Central memory CD8-positive, alpha-beta T cell (primary cell): ENCODE data around the gene LHPP.

ENCODE experiments used
- ATAC-seq: fragments of 150-1000 bp; cut with Tn5 transposase; replicated peaks from 2 replicates; pipeline ENCODE4 v1.10.0; 2022; ENCODE audit warnings: mild to moderate bottlenecking, moderate FRiP score, moderate number of reproducible peaks; ENCODE audit not compliant: poor library complexity, severe bottlenecking; ENCODE audit errors: extremely low read depth
- DNase-seq, 2 donors: peaks; one replicate each; pipeline ENCODE4 v3.0.0; 2021; ENCODE audit warnings: low spot score in 2 of 2
- H3K27ac Mint-ChIP-seq: one replicate; pipeline ENCODE4 v1.8.0; 2022; ENCODE audit warnings: low read depth, mild to moderate bottlenecking, moderate library complexity, mixed read lengths
- H3K27me3 Mint-ChIP-seq: one replicate; pipeline ENCODE4 v1.8.0; 2022; ENCODE audit warnings: mixed read lengths
- H3K36me3 Mint-ChIP-seq: one replicate; pipeline ENCODE4 v1.8.0; 2022; ENCODE audit warnings: mild to moderate bottlenecking, moderate library complexity, mixed read lengths; ENCODE audit not compliant: insufficient read depth
- H3K4me1 Mint-ChIP-seq: one replicate; pipeline ENCODE4 v1.8.0; 2022; ENCODE audit warnings: mixed read lengths
- H3K4me3 Mint-ChIP-seq: one replicate; pipeline ENCODE4 v1.8.0; 2022; ENCODE audit warnings: mild to moderate bottlenecking, moderate library complexity, mixed read lengths
- H3K9me3 Mint-ChIP-seq: one replicate; pipeline ENCODE4 v1.8.0; 2022; ENCODE audit warnings: mixed read lengths

The LHPP gene

GRCh38 chr10:124643330-124644009 is 181.8 kb downstream of the LHPP start:
- Mint-ChIP-seq H3K4me3 (no peak overlapping the region), H3K36me3 (peaks cover 33% of the 10 kb centered on the region), H3K27me3 (no peaks in the 10 kb centered on the region), H3K27ac (peak overlapping the region; percentile 99), H3K9me3 (no peaks in the 10 kb centered on the region), H3K4me1 (peaks cover 90% of the 10 kb centered on the region)
- no peak for DNase-seq
- ATAC-seq, result no peak

- peaks cover 97% of the 10 kb centered on the region for H3K4me1 Mint-ChIP-seq
- H3K27me3 Mint-ChIP-seq, result no peaks in the 10 kb centered on the region
- ATAC-seq (no peak), DNase-seq (no peak)
- no peaks in the 10 kb centered on the region for H3K9me3 Mint-ChIP-seq
- peak overlapping the region; percentile 99 for H3K27ac Mint-ChIP-seq
- H3K36me3 Mint-ChIP-seq, result peaks cover 37% of the 10 kb centered on the region
- no peak overlapping the region for H3K4me3 Mint-ChIP-seq
Measured at GRCh38 chr10:124644236-124644635, 182.6 kb downstream of the LHPP start.

DNA sequence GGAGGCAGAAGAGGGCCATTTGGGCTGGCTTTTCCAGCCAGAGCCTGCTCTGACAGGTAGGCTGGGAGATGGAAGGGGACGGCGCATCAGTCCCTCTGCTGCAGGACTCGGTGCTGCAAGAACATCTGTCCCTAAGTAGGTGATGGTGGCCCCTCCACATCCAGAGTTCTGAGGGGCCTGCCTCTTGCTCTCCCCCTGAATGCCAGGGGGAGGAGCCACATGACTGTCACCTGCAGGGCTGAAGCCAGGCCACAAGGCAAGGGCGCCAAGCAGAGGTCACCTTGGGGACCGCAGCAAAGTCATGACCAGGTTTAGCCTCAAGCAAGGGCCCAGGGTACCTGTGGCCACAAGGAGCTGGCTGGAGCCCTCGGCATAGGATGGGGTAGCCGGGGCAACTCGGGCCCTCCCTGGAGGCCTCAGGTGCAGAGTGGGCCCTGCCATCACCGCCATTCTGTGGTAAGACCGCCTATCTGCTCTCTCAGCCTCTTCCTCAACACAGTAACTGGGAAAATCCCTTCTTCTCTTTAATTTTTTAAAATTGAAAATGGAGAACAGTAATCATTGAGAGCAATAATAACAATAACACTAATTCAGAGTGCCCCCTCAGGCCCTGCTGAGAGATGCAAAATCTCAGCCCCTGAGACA is 183.3 kb downstream of the LHPP start:
- Mint-ChIP-seq H3K27me3 (no peaks in the 10 kb centered on the region), H3K36me3 (peaks cover 40% of the 10 kb centered on the region), H3K9me3 (no peaks in the 10 kb centered on the region), H3K4me1 (peaks cover 100% of the 10 kb centered on the region), H3K4me3 (no peak overlapping the region), H3K27ac (peak overlapping the region; percentile 99)
- ATAC-seq, result no peak
- DNase-seq, result no peak

- Mint-ChIP-seq H3K9me3 (no peaks in the 10 kb centered on the region), H3K36me3 (peaks cover 44% of the 10 kb centered on the region), H3K4me1 (peaks cover 100% of the 10 kb centered on the region), H3K27me3 (no peaks in the 10 kb centered on the region), H3K27ac (peak overlapping the region; percentile 99), H3K4me3 (peak overlapping the region; percentile 73)
- DNase-seq, result no peak
- ATAC-seq, result no peak
Measured at GRCh38 chr10:124645467-124646095, 184.0 kb downstream of the LHPP start.

GRCh38 chr10:124646483-124647352 is 185.1 kb downstream of the LHPP start:
- DNase-seq (no peak), ATAC-seq (no peak)
- Mint-ChIP-seq H3K36me3 (peaks cover 43% of the 10 kb centered on the region), H3K4me3 (peak overlapping the region; percentile 73), H3K9me3 (no peaks in the 10 kb centered on the region), H3K27me3 (no peaks in the 10 kb centered on the region), H3K4me1 (peaks cover 100% of the 10 kb centered on the region), H3K27ac (peak overlapping the region; percentile 99)

DNA sequence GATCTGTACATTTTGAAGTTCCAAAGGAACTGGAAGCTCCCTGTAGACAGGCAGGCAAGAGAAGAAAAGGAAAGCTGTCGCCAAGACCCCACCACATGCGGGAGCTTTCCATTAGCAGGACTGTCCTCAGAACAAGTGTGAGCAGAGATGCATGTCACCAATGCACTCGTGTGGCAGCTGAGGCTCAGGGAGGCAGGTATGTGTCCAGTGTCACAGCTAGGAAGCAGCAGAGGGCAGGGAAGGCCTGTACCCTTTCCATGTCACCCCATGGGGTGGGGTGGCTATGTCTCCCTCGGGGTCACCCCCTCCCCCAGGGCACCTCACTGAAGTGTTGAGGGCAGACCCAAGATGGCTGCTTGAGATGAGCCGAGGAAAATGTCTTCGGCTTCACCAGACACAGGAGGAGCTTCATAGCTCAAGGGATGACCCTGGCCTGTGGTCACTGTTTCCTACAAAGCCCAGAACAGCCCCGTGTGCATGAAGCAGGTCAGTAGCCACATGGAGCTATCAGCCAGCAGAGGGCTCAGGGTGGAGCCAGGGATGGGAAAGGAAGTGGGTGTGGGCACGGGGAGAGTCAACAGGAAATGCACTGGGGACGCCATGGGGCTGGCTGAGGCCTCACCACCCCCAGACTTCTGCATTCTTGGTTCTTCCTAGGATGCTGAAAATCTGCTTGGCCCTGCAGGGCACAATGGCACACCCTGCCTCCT is 186.0 kb downstream of the LHPP start:
- Mint-ChIP-seq H3K27me3 (no peaks in the 10 kb centered on the region), H3K4me3 (peak overlapping the region; percentile 73), H3K4me1 (peaks cover 100% of the 10 kb centered on the region), H3K9me3 (no peaks in the 10 kb centered on the region), H3K27ac (peak overlapping the region; percentile 99), H3K36me3 (peaks cover 44% of the 10 kb centered on the region)
- ATAC-seq (peak; percentile 34), DNase-seq (peak; percentile 41 to 70)

- Mint-ChIP-seq H3K4me3 (peak overlapping the region; percentile 73), H3K9me3 (no peaks in the 10 kb centered on the region), H3K27me3 (no peaks in the 10 kb centered on the region), H3K27ac (peak overlapping the region; percentile 99), H3K36me3 (peaks cover 41% of the 10 kb centered on the region), H3K4me1 (peaks cover 100% of the 10 kb centered on the region)
- ATAC-seq (no peak), DNase-seq (no peak)
Measured at GRCh38 chr10:124648131-124648475, 186.5 kb downstream of the LHPP start.

DNA sequence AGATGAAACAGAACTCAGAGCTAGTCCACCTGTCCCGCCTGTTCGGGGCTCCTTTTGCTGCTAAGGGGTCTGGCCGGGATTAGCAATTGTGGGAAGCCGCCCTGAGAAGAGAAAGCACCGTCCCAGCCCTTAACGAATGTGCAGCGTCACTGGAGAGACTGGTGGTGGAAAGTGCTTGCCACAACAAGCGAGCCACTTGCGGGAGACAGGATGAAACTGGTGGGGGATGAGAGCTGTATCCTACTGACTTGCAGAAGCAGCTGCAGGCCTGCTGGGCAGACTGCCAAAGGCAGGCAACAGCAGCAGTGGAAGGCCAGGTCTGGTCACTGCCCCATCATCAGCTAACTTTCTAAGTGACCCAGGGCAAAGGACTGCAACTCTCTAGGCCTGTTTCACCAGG is 187.1 kb downstream of the LHPP start:
- Mint-ChIP-seq H3K4me1 (peaks cover 100% of the 10 kb centered on the region), H3K36me3 (peaks cover 40% of the 10 kb centered on the region), H3K27ac (peak overlapping the region; percentile 99), H3K9me3 (no peaks in the 10 kb centered on the region), H3K4me3 (peak overlapping the region; percentile 73), H3K27me3 (no peaks in the 10 kb centered on the region)
- peak; percentile 15 for ATAC-seq
- peak; percentile 40 to 63 for DNase-seq

- Mint-ChIP-seq H3K27me3 (no peaks in the 10 kb centered on the region), H3K27ac (peak overlapping the region; percentile 99), H3K4me1 (peaks cover 98% of the 10 kb centered on the region), H3K9me3 (no peaks in the 10 kb centered on the region), H3K4me3 (peak overlapping the region; percentile 73), H3K36me3 (peaks cover 44% of the 10 kb centered on the region)
- no peak for ATAC-seq
- no peak for DNase-seq
Measured at GRCh38 chr10:124649214-124649613, 187.6 kb downstream of the LHPP start.

DNA sequence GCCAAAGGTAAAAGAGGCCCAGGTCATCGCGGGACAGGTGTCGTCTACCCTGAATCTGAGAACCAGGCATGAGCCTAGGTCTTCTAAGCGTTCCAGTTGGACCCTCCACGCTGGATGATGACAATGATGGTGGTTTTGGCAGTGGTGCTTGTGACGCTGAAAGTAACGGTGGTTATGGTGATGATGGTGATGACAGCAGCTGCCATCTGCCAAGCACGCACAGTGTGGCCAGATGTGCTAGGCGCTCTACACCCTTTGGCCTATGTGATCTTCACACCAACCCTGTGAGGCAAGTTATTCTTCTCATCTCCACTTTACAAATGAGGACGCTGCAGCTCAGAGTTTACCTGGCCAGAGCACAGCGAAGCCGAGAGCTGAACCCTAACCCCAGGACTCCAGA is 188.6 kb downstream of the LHPP start:
- DNase-seq (peak; percentile 26 to 76), ATAC-seq (peak; percentile 68)
- peaks cover 44% of the 10 kb centered on the region for H3K36me3 Mint-ChIP-seq
- H3K4me1 Mint-ChIP-seq, result peaks cover 98% of the 10 kb centered on the region
- no peaks in the 10 kb centered on the region for H3K9me3 Mint-ChIP-seq
- no peaks in the 10 kb centered on the region for H3K27me3 Mint-ChIP-seq
- peak overlapping the region; percentile 73 for H3K4me3 Mint-ChIP-seq
- H3K27ac Mint-ChIP-seq, result peak overlapping the region; percentile 99

DNA sequence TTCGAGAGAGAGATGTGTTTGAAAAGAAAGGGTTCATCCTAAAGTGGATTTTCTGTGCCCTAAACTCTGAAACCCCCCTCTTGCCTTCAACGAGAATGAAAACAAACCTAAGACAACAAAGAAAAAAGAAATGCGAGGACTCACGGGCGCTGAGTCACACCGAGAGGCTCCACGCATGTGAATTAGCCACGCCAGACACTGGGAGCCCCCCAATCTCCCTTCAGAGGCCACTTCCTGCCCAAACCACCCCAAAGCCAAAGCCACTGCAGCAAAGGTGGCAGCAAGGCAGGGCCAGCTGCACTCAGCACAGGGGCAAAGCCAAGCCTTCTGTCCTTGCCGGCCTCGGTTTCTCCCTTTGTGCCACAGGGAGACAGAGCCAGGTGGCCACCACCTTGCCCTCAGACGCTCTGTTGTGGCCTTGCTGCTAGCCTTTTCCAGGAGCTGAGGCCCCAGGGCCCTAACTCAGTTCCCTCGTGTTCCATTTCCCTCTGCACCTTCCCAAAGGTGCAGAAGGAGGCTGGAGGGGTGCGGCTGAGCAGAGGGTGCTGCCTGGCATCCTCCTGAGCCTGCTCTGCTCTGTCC is 189.3 kb downstream of the LHPP start:
- peak; percentile 57 to 84 for DNase-seq

More for the DNA sequence above, 189.3 kb downstream of the LHPP start:
- peaks cover 42% of the 10 kb centered on the region for H3K36me3 Mint-ChIP-seq
- no peaks in the 10 kb centered on the region for H3K9me3 Mint-ChIP-seq
- H3K27me3 Mint-ChIP-seq, result no peaks in the 10 kb centered on the region
- peak; percentile 72 for ATAC-seq
- H3K4me1 Mint-ChIP-seq, result peaks cover 98% of the 10 kb centered on the region
- peak overlapping the region; percentile 73 for H3K4me3 Mint-ChIP-seq
- H3K27ac Mint-ChIP-seq, result peak overlapping the region; percentile 99
